Trophoblast cell (in vitro differentiated cells and primary cell): ENCODE measurements around the gene SDHD. TPM values are rescaled to one million over a fixed set of nuclear protein-coding genes. Genes with fewer than 3 reads are reported as not detected.

Source experiments
- DNase-seq, 2 donors: peaks; one replicate each; pipeline ENCODE4 v3.0.0-alpha.2; 2016
- H2AFZ ChIP-seq: 2 replicates; pipeline ENCODE4 v1.6.1; 2013; ENCODE audit warnings: low read length, moderate library complexity, mild to moderate bottlenecking; ENCODE audit not compliant: insufficient read depth, poor library complexity
- H2AK5ac ChIP-seq: 2 replicates; pipeline ENCODE4 v1.6.1; 2013; ENCODE audit warnings: mild to moderate bottlenecking, low read length
- H2BK120ac ChIP-seq: 2 replicates; pipeline ENCODE4 v1.6.1; 2013; ENCODE audit warnings: low read length, mild to moderate bottlenecking, moderate library complexity; ENCODE audit not compliant: insufficient read depth, poor library complexity
- H2BK12ac ChIP-seq: 2 replicates; pipeline ENCODE4 v1.6.1; 2013; ENCODE audit warnings: mild to moderate bottlenecking, low read length, moderate library complexity
- H2BK5ac ChIP-seq: 2 replicates; pipeline ENCODE4 v1.6.1; 2013; ENCODE audit warnings: low read length, low read depth, moderate library complexity, mild to moderate bottlenecking; ENCODE audit not compliant: poor library complexity
- H3K14ac ChIP-seq: 2 replicates; pipeline ENCODE4 v1.6.1; 2013; ENCODE audit warnings: mild to moderate bottlenecking, low read length
- H3K18ac ChIP-seq: 2 replicates; pipeline ENCODE4 v1.6.1; 2013; ENCODE audit warnings: mild to moderate bottlenecking, low read length
- H3K23ac ChIP-seq: 2 replicates; pipeline ENCODE4 v1.6.1; 2013; ENCODE audit warnings: low read length
- H3K27ac ChIP-seq: 2 replicates; pipeline ENCODE4 v1.5.1; 2013; ENCODE audit warnings: low read depth, mild to moderate bottlenecking, inconsistent platforms, low read length, moderate library complexity
- H3K27me3 ChIP-seq: 2 replicates; pipeline ENCODE4 v1.6.1; 2013; ENCODE audit warnings: inconsistent platforms, mild to moderate bottlenecking, low read length, moderate library complexity; ENCODE audit not compliant: insufficient read depth
- H3K36me3 ChIP-seq, 2 experiments: 1 replicate in 1 of 2; 2 replicates in 1 of 2; pipeline ENCODE4 v1.6.1; 2013; ENCODE audit warnings: low read length in 2 of 2, mild to moderate bottlenecking in 2 of 2, moderate library complexity in 1 of 2; ENCODE audit not compliant: insufficient read depth in 2 of 2, control insufficient read depth in 1 of 2
- H3K4ac ChIP-seq: 2 replicates; pipeline ENCODE4 v1.6.1; 2013; ENCODE audit warnings: low read depth, mild to moderate bottlenecking, low read length, moderate library complexity
- H3K4me1 ChIP-seq, 2 experiments: 1 replicate in 1 of 2; 2 replicates in 1 of 2; pipeline ENCODE4 v1.6.1; 2013; ENCODE audit warnings: low read length in 2 of 2, mild to moderate bottlenecking in 2 of 2, moderate library complexity in 1 of 2; ENCODE audit not compliant: insufficient read depth in 2 of 2, control insufficient read depth in 1 of 2
- H3K4me2 ChIP-seq: 2 replicates; pipeline ENCODE4 v1.6.1; 2013; ENCODE audit warnings: inconsistent platforms, mild to moderate bottlenecking, low read length, moderate library complexity
- H3K4me3 ChIP-seq: 2 replicates; pipeline ENCODE4 v1.5.1; 2013; ENCODE audit warnings: mild to moderate bottlenecking, low read depth, low read length, inconsistent platforms
- H3K79me1 ChIP-seq: one replicate; pipeline ENCODE4 v1.6.1; 2013; ENCODE audit warnings: low read length
- H3K79me2 ChIP-seq: 2 replicates; pipeline ENCODE4 v1.6.1; 2013; ENCODE audit warnings: low read length, mild to moderate bottlenecking; ENCODE audit not compliant: control insufficient read depth, insufficient read depth, poor library complexity
- H3K9ac ChIP-seq: 2 replicates; pipeline ENCODE4 v1.6.1; 2013; ENCODE audit warnings: mild to moderate bottlenecking, low read length
- H3K9me3 ChIP-seq: 2 replicates; pipeline ENCODE4 v1.6.1; 2013; ENCODE audit warnings: low read depth, mild to moderate bottlenecking, control low read depth, inconsistent platforms, low read length; ENCODE audit not compliant: insufficient read depth
- H4K12ac ChIP-seq: 2 replicates; pipeline ENCODE4 v1.6.1; 2013; ENCODE audit warnings: low read depth, mild to moderate bottlenecking, low read length, moderate library complexity
- H4K8ac ChIP-seq: 2 replicates; pipeline ENCODE4 v1.6.1; 2013; ENCODE audit warnings: low read depth, mild to moderate bottlenecking, low read length, moderate library complexity
- H4K91ac ChIP-seq: one replicate; pipeline ENCODE4 v1.6.1; 2013; ENCODE audit warnings: low read depth, mild to moderate bottlenecking, low read length, moderate library complexity
- WGBS: extraction: QIAGEN DNeasy Blood & Tissue Kit; methylation state at CpG from one replicate; pipeline ENCODE4 v1.1.7; 2013; ENCODE audit warnings: missing lambda C conversion rate; ENCODE audit not compliant: insufficient read length, insufficient coverage; ENCODE audit errors: extremely low coverage; 5-methylcytosine and 5-hydroxymethylcytosine counted together
- polyA plus RNA-seq: library from polyadenylated mRNA; stranded (reverse); fragments of 200-250 nt; gene quantifications from 2 replicates; pipeline ENCODE4 v1.2.3, GENCODE V29; 2013

The SDHD gene
- polyA plus RNA-seq: 41.2 and 42.4 TPM in 2 replicates

DNA sequence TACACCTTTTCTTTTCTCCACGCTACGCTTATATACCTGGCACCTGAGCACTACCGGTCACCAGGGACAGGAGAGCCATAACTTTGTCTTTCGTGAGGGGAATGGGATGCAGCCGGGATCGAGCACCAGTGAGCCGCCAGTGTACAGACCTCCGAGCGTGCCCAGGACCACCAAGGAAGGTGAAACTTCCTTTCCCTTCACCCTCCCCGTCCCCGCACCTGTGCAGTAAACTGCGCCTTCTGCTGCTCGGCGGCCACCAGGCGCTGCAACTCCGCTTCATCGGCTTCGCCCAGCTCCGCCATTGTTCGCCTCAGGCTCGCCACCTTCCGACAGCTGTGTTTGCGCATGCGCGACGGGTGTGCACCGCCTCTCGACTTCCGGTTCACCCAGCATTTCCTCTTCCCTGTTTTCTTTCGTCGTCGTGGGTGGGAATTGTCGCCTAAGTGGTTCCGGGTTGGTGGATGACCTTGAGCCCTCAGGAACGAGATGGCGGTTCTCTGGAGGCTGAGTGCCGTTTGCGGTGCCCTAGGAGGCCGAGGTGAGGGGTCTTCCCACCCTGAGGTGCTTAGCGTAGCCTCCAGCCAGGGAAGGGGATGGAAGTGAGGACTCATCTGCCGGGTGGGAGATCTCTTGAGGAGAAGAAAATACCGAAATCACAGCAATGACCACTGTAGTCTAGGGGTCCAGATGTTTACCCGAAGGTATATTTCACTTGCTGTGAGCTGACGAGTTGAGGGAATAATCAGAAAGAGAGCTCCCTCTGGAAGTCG is at the start of gene SDHD, which contains the start of gene TIMM8B:
Gene SDHD, plus strand, starts transcription at position 452 of the 770 bp plus-strand sequence. Its CDS starts 35 bp downstream, at position 487.
Gene TIMM8B, minus strand, starts transcription at position 335 of the 770 bp plus-strand sequence. Its CDS starts 33 bp downstream, at position 302.
- Histone ChIP-seq H3K27me3 (no peaks in the 10 kb centered on the region), H2BK120ac (peak within 1 kb of the TSS; percentile 18), H3K9ac (peak within 1 kb of the TSS; percentile 95), H2AK5ac (peak within 1 kb of the TSS; percentile 67), H3K36me3 (peaks cover 3 to 25% of the 10 kb centered on the region in 2 experiments), H3K79me2 (peaks cover 12% of the 10 kb centered on the region), H4K8ac (peak within 1 kb of the TSS; percentile 90), H2BK5ac (peak within 1 kb of the TSS; percentile 73), H4K12ac (peak within 1 kb of the TSS; percentile 72), H2BK12ac (no peak within 1 kb of the TSS), H4K91ac (peak within 1 kb of the TSS; percentile 74), H3K9me3 (no peaks in the 10 kb centered on the region), H3K79me1 (peaks cover 6% of the 10 kb centered on the region), H3K4me1 (peaks cover 0 to 7% of the 10 kb centered on the region in 2 experiments), H3K4ac (peak within 1 kb of the TSS; percentile 93), H3K27ac (no peak within 1 kb of the TSS), H2AFZ (peak within 1 kb of the TSS; percentile 51), H3K4me3 (peak within 1 kb of the TSS; percentile 92), H3K14ac (peak within 1 kb of the TSS; percentile 63), H3K18ac (peak within 1 kb of the TSS; percentile 31), H3K23ac (no peak within 1 kb of the TSS), H3K4me2 (peak within 1 kb of the TSS; percentile 96)
- WGBS: no CpG with 5 or more reads among the region's 45 CpGs
- peak; percentile 95 to 100 for DNase-seq

GRCh38 chr11:112037527-112037926 is 49.1 kb upstream of the SDHD start:
- Histone ChIP-seq H2AFZ (no peak overlapping the region), H3K27ac (no peak overlapping the region), H2BK120ac (no peak overlapping the region), H3K9ac (no peak overlapping the region), H2AK5ac (no peak overlapping the region), H3K9me3 (no peaks in the 10 kb centered on the region), H2BK12ac (no peak overlapping the region), H3K27me3 (no peaks in the 10 kb centered on the region), H2BK5ac (no peak overlapping the region), H3K14ac (no peak overlapping the region), H4K91ac (no peak overlapping the region), H4K8ac (no peak overlapping the region), H3K23ac (no peak overlapping the region), H3K4me3 (no peak overlapping the region), H3K4ac (no peak overlapping the region), H3K4me2 (no peak overlapping the region), H4K12ac (no peak overlapping the region), H3K79me1 (no peaks in the 10 kb centered on the region), H3K4me1 (no peaks in the 10 kb centered on the region), H3K79me2 (no peaks in the 10 kb centered on the region), H3K18ac (no peak overlapping the region), H3K36me3 (peaks cover 15 to 17% of the 10 kb centered on the region in 2 experiments)
- DNase-seq: no peak

GRCh38 chr11:112042161-112042960 is 44.3 kb upstream of the SDHD start:
- no peaks in the 10 kb centered on the region for H3K4me1 ChIP-seq
- no peaks in the 10 kb centered on the region for H3K79me2 ChIP-seq
- H3K27ac ChIP-seq: no peak overlapping the region
- no peak overlapping the region for H3K9ac ChIP-seq
- H3K36me3 ChIP-seq: peaks cover 14 to 17% of the 10 kb centered on the region in 2 experiments
- no peak overlapping the region for H2BK120ac ChIP-seq
- no peaks in the 10 kb centered on the region for H3K27me3 ChIP-seq
- no peak overlapping the region for H4K12ac ChIP-seq
- H2BK5ac ChIP-seq: no peak overlapping the region
- H3K4me2 ChIP-seq: no peak overlapping the region
- H3K18ac ChIP-seq: no peak overlapping the region
- H4K8ac ChIP-seq: no peak overlapping the region
- peak in 1 of 2 donors; percentile 52 for DNase-seq
- no CpG with 5 or more reads among the region's 6 CpGs for WGBS
- no peak overlapping the region for H4K91ac ChIP-seq
- H3K4me3 ChIP-seq: no peak overlapping the region
- no peaks in the 10 kb centered on the region for H3K9me3 ChIP-seq
- H2AFZ ChIP-seq: no peak overlapping the region
- no peaks in the 10 kb centered on the region for H3K79me1 ChIP-seq
- H3K14ac ChIP-seq: no peak overlapping the region
- H2BK12ac ChIP-seq: no peak overlapping the region
- H3K23ac ChIP-seq: no peak overlapping the region
- H2AK5ac ChIP-seq: no peak overlapping the region
- H3K4ac ChIP-seq: no peak overlapping the region

GRCh38 chr11:112042961-112043304 is 43.7 kb upstream of the SDHD start:
- Histone ChIP-seq H3K9me3 (no peaks in the 10 kb centered on the region), H3K9ac (no peak overlapping the region)

More at GRCh38 chr11:112042961-112043304, 43.7 kb upstream of the SDHD start:
- H3K4me2 ChIP-seq: no peak overlapping the region
- H2BK5ac ChIP-seq: no peak overlapping the region
- H3K27ac ChIP-seq: no peak overlapping the region
- peaks cover 14 to 15% of the 10 kb centered on the region in 2 experiments for H3K36me3 ChIP-seq
- no peak overlapping the region for H3K18ac ChIP-seq
- H4K8ac ChIP-seq: no peak overlapping the region
- no peaks in the 10 kb centered on the region for H3K79me1 ChIP-seq
- H4K91ac ChIP-seq: no peak overlapping the region
- H3K14ac ChIP-seq: no peak overlapping the region
- no peak overlapping the region for H2BK12ac ChIP-seq
- no peak overlapping the region for H3K23ac ChIP-seq
- WGBS: no CpG with 5 or more reads among the region's 2 CpGs
- no peak for DNase-seq
- H4K12ac ChIP-seq: no peak overlapping the region
- H2AK5ac ChIP-seq: no peak overlapping the region
- no peak overlapping the region for H2AFZ ChIP-seq
- H3K27me3 ChIP-seq: no peaks in the 10 kb centered on the region
- H3K4me1 ChIP-seq: no peaks in the 10 kb centered on the region
- no peak overlapping the region for H2BK120ac ChIP-seq
- no peak overlapping the region for H3K4ac ChIP-seq
- H3K79me2 ChIP-seq: no peaks in the 10 kb centered on the region
- no peak overlapping the region for H3K4me3 ChIP-seq
